ENCODE data around the gene GUCY1A1.
"Not testable (repeated sequence)": the region's sequence is repeated elsewhere in the genome, so short reads cannot be mapped to it uniquely, and the experiment has no call there.

Gene GUCY1A1

DNA sequence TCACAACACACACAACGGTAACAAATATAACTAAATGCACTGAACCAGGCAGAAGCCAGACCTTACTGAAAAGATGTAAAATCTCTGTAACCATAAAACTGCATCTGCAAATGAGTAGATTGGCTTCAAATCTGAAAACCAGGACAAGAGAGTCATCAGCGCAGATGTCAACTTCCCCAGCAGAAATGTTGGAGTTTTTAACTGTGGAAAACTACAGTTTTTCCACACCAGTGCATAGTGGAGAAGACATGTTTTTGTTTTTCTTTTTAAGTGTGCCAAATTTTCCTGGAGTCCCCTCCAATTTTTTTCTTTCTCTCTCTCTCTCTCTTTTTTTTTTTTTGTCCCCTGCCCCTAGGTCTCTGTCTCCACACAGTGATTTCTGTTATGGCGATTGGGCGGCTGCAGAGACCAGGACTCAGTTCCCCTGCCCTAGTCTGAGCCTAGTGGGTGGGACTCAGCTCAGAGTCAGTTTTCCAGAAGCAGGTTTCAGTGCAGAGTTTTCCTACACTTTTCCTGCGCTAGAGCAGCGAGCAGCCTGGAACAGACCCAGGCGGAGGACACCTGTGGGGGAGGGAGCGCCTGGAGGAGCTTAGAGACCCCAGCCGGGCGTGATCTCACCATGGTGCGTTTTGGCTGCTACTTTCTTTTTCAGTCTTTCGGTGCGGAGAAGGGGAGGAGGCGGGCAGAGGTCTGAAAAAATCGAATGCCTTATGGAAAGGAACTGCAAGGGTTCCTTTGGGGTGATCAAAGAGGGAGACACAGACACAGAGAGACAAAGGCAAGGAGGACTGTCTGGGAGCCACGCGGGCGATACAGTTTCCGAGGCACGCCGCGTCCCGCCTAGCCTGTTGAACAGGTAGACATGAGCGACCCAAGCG is at the start of gene GUCY1A1:
TSS of gene GUCY1A1 (plus strand) at position 505 of the 878 bp plus-strand sequence. CDS start 30,020 bp downstream, outside the sequence.
- peak; percentile 8 for DNase-seq (ENCODE audit: low spot score)

DNA sequence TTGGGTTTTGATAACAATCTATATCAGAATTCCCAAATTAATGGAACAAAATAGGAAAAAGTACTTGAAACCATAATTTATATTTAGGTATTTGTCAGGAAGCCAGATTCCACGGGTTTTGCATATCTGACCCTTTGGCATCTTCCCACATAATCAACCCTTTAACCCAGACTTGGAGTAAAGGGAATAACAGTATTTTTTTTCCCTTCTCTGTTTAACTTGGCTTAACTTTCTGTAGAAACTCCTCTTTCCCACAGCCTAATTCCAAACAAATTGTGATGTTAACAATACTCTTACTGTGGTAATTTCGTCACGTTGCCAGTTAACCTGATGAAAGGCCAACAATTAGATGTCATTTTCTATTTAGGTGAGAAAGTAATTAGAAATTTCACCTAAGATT is 49.4 kb upstream of the GUCY1A1 start:
- DNase-seq (ENCODE audit: low spot score): no peak

GRCh38 chr4:155618183-155618838 is 48.3 kb upstream of the GUCY1A1 start:
- no peak for DNase-seq (ENCODE audit: low spot score)

DNA sequence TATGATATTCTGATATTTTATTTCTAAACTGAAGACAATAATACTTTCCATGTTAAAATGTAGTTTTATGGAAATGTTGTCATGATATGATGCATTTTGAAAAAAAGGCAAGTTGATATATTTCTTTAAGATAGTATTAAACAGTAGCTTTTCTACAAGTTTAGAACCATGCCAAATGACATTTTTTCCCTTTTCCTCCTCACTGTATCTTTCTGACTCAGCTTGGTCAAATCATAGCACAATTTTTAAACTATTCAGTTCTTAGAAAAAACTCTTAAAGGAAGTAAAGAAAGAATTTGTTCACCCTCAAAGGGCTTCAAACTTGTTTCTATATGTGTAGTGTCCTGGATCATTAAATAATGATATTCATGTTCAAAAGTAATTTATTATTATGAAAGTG is 46.0 kb upstream of the GUCY1A1 start:
- no peak for DNase-seq (ENCODE audit: low spot score)

GRCh38 chr4:155624478-155624877 is 42.2 kb upstream of the GUCY1A1 start:
- DNase-seq (ENCODE audit: low spot score): no peak

DNA sequence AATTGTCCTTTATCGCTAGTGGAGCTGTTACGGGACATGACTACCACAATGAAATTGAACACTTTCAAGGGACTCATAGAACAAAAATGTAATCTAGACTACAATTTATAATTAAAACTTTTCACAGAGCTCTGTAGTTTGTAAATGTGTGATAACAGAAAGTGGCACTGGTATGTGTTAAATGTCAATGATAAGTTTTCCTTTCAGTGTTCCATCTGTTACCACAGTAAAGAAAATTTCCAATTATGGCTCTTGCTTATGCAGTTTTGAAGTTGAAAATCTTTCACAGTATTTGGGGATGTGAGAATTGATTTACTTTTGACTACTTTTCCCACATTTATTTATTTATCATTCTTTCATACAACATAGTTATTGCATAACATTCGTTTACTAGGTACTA is 40.1 kb upstream of the GUCY1A1 start:
- DNase-seq (ENCODE audit: low spot score): no peak

DNA sequence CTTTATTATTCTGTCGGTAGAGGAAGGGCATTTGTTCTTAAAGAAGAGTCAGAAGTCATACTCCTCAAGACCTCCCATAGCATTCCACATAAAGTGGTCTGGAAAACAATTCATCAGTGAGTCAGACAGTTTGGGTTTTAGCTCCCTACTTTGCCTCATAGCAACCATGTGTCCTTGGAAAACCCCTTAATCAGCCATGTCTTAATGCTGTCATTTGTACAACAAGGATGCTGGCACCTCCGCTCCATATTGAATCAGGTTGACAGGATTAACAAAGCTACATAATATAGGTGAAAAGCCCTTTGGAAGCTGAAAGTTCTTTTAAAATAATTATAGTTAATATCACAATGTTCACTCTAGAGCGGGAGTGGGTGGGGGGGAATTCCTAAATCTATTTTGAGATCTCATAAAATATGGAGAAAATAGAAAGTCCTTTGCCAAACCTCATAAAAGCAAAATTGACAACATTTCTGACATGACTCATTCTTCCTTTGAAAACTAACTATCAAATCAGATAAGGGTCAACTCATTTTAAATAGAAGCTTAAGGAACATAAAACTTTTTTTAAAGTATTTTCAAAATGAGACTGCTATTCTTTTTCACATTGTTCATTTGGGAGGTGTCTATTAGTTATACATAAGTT is 37.3 kb upstream of the GUCY1A1 start:
- no peak for DNase-seq (ENCODE audit: low spot score)

GRCh38 chr4:155629956-155630355 is 36.7 kb upstream of the GUCY1A1 start:
- DNase-seq (ENCODE audit: low spot score): no peak

- no peak for DNase-seq (ENCODE audit: low spot score)
These were observed 34.3 kb upstream of the GUCY1A1 start for GRCh38 chr4:155632310-155632840.

DNA sequence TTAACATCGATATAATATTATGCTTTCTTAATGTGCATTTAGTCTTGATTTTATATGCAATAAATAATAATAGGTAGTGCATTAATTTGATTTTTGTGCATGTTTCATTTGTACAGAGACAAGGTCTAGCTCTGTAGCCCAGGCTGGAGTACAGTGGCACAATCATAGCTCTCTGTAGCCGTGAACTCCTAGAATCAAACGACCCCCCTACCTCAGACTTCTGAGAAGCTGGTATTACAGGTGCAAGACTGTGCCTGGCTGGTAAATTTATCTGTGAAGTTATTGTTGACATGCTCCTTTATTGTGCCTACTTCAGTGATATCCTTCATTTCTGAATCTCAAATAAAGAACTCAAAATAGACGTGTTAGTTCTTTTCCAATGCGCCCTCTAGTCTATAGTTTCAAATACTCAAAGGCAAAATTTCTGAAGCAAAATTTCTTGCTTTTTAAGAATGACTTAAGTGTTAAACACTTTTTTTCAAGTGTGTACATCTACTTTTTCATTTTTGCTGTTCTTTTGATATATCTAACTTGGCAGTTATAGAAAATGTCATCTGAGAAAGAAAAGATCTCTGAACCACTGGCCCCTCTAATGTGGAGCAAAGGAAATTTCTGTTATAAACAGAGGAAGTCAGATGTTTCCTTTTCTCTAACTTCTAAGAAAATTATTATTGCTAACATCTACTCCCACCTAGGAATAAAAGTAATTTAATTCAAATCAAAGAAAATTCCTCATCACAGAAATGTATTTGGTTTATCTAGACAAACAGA is 28.3 kb upstream of the GUCY1A1 start:
- no peak for DNase-seq (ENCODE audit: low spot score)

GRCh38 chr4:155639704-155640523 is 26.7 kb upstream of the GUCY1A1 start:
- no peak for DNase-seq (ENCODE audit: low spot score)

DNA sequence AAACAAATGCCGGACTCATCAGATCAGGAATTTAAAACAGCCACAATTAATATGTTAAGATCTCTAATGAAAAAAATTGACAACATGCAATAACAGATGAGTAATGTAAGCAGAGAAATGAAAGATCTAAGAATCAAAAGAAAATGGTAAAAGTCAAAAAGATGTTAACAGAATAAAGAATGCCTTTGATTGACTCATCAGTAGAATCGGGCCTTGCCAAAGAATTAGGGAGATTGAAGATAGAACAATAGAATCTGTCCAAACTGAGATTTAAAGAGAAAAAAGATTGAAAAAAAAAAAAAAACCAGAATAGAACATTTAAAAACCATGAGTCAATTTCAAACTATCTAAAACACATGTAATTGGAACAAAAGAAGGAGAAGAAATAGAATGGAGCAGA is 25.9 kb upstream of the GUCY1A1 start:
- no peak for DNase-seq (ENCODE audit: low spot score)

GRCh38 chr4:155643087-155643486 is 23.6 kb upstream of the GUCY1A1 start:
- DNase-seq (ENCODE audit: low spot score): no peak

GRCh38 chr4:155646001-155646400 is 20.6 kb upstream of the GUCY1A1 start:
- DNase-seq (ENCODE audit: low spot score): no peak

DNA sequence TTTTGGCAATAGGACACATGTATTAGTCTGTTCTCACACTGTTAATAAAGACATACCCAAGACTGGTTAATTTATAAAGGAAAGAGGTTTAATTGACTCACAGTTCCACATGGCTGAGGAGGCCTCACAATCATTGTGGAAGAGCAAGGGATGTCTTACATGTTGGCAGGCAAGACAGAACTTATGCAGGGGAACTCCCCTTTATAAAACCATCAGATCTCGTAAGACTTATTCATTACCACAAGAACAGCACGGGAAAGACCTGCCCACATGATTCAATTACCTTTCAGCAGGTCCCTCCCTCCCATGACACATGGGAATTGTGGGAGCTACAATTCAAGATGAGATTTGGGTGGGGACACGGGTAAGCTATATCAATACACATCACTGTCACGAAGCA is 15.9 kb upstream of the GUCY1A1 start:
- not testable (repeated sequence) for DNase-seq (ENCODE audit: low spot score)

DNA sequence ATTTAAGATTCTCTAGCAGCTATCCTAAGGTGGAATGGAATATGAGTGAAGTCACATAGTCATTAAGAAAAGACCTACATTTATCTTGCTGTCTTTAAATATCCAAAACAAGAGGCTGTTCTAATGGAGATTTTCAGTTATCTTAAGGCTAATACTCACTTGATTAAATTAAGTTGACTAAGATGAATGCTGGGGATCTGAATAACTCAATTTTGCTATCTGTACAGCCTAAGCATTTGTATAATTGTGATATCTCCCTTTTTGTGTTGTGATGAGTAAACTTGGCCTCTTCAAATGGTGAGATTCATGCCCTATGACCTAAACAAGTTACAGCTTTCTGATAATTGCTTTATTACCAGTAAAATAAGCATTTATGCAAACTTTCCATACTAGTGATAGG is 13.6 kb upstream of the GUCY1A1 start:
- DNase-seq (ENCODE audit: low spot score): no peak

GRCh38 chr4:155656025-155656424 is 10.6 kb upstream of the GUCY1A1 start:
- DNase-seq (ENCODE audit: low spot score): no peak

GRCh38 chr4:155657169-155657568 is 9.5 kb upstream of the GUCY1A1 start:
- DNase-seq (ENCODE audit: low spot score): no peak

GRCh38 chr4:155657985-155658680 is 8.5 kb upstream of the GUCY1A1 start:
- no peak for DNase-seq (ENCODE audit: low spot score)

DNA sequence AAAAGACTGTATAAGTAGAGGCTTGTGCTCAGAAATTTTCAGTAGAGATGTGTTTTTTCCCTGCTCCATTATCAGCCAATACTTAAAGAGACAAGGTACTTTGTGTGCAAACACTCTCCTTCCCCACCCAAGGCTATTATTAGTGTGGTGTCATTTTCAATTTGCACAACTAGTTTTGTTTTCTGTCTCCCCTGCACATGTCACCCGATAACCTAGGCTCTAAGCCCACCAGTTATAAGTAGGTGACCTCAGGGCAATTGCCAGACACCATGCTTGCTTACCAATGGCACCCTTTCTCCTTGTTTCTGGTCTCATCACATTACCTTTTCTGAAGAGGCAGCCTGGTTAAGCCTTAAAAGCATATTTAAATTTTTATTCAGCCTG is 8.0 kb upstream of the GUCY1A1 start:
- no peak for DNase-seq (ENCODE audit: low spot score)

All from AG08396 (cell line).